ENCODE measurements around the gene PLXNA4. TPM values are rescaled to one million over a fixed set of nuclear protein-coding genes. Genes with fewer than 3 reads are reported as not detected.

Gene PLXNA4
- total RNA-seq, 1 donor from 2014 or later = 3.5 TPM

DNA sequence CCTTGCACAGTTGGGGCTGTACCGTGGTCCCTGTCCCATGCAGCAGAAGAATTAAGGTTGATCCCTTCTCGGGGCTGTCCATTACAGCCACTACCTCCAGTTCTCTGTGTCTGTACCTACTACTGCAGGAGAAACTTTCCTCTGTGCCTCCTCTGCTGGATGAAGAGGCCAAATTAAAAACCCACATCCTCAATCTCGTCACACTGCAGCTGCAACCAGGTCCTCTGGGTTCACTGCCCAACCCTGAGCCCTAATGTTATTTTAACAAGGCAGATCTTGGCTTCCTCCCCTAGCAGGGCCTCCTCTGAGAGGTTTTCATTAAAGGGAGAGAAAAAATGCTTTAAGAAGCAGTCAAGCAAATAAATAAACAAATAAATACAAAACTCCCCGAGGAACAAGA, 66.6 kb downstream of the PLXNA4 start:
- TF ChIP-seq, protein P1, sequence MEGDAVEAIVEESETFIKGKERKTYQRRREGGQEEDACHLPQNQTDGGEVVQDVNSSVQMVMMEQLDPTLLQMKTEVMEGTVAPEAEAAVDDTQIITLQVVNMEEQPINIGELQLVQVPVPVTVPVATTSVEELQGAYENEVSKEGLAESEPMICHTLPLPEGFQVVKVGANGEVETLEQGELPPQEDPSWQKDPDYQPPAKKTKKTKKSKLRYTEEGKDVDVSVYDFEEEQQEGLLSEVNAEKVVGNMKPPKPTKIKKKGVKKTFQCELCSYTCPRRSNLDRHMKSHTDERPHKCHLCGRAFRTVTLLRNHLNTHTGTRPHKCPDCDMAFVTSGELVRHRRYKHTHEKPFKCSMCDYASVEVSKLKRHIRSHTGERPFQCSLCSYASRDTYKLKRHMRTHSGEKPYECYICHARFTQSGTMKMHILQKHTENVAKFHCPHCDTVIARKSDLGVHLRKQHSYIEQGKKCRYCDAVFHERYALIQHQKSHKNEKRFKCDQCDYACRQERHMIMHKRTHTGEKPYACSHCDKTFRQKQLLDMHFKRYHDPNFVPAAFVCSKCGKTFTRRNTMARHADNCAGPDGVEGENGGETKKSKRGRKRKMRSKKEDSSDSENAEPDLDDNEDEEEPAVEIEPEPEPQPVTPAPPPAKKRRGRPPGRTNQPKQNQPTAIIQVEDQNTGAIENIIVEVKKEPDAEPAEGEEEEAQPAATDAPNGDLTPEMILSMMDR (IDR thresholded peaks at IDR 0.05; ENCODE audit: unreplicated experiment) = no peak
- Mint-ChIP-seq H3K9me3 (ENCODE audit: unreplicated experiment) (no peaks in the 10 kb centered on the region), H3K4me1 (ENCODE audit: unreplicated experiment) (peaks cover 8% of the 10 kb centered on the region), H3K27ac (ENCODE audit: unreplicated experiment) (no peak overlapping the region), H3K4me3 (ENCODE audit: unreplicated experiment) (no peak overlapping the region), H3K36me3 (ENCODE audit: low read depth, unreplicated experiment) (no peaks in the 10 kb centered on the region), H3K27me3 (ENCODE audit: unreplicated experiment) (peaks cover 2% of the 10 kb centered on the region)
- DNase-seq (ENCODE audit: low spot score) = no peak

DNA sequence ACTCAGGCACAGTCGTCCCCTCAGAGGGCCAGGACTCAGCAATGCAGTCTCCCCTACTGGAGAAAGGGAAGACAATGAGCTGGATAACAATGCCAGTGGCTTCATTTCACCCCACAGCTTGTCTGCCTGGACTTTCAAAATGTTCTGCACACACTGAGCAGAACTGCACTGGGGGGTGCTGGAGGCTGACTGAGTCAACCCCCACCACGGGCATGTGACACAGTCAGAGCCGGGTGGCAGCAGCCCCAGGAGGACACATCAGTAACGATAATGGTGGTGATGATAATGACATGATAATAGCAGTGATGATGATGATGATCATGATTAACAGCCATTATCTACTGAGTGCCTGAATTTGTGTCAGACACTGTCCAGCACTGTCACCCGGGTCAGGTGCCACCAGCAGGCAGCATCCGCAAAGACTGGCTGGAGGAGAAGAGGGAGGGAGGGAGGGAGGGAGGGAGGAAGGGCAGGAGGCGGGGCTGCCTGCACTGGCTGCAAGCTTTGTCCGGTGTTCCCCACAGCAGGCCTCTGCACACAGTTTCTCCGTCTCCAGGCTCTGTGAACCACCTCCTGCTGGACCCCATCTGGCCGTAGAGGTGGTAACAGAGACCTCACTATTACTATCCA, 67.4 kb downstream of the PLXNA4 start:
- no peak overlapping the region for H3K27ac Mint-ChIP-seq (ENCODE audit: unreplicated experiment)
- DNase-seq (ENCODE audit: low spot score) = no peak
- H3K36me3 Mint-ChIP-seq (ENCODE audit: low read depth, unreplicated experiment) = no peaks in the 10 kb centered on the region
- peaks cover 2% of the 10 kb centered on the region for H3K27me3 Mint-ChIP-seq (ENCODE audit: unreplicated experiment)
- H3K9me3 Mint-ChIP-seq (ENCODE audit: unreplicated experiment) = no peaks in the 10 kb centered on the region
- peaks cover 8% of the 10 kb centered on the region for H3K4me1 Mint-ChIP-seq (ENCODE audit: unreplicated experiment)
- no peak overlapping the region for H3K4me3 Mint-ChIP-seq (ENCODE audit: unreplicated experiment)
- TF ChIP-seq, protein P1 (IDR thresholded peaks at IDR 0.05; ENCODE audit: unreplicated experiment) = no peak

DNA sequence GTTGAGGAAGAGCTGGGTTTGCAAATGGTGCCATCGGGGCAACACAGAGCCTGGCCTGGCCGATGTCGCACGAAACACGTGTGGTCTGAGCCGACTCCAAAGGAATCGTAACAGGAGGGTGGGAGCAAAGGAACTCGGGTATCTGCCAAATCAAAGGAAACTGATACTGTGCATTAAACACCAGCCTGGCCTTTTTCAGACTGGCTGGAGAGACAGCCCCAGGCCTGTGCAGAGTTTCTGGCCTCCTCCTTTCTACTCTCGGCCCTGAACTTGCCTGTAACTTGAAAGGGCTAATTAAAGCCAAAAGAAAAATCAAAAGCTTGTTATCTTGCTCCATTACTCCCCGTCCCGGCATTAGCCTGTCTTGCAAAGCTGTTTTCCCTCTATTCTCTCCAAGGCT, 71.4 kb downstream of the PLXNA4 start:
- H3K9me3 Mint-ChIP-seq (ENCODE audit: unreplicated experiment) = no peaks in the 10 kb centered on the region
- peaks cover 2% of the 10 kb centered on the region for H3K27me3 Mint-ChIP-seq (ENCODE audit: unreplicated experiment)
- TF ChIP-seq, protein P1 (IDR thresholded peaks at IDR 0.05; ENCODE audit: unreplicated experiment) = no peak
- peaks cover 30% of the 10 kb centered on the region for H3K4me1 Mint-ChIP-seq (ENCODE audit: unreplicated experiment)
- no peak overlapping the region for H3K4me3 Mint-ChIP-seq (ENCODE audit: unreplicated experiment)
- no peak for DNase-seq (ENCODE audit: low spot score)
- H3K36me3 Mint-ChIP-seq (ENCODE audit: low read depth, unreplicated experiment) = no peaks in the 10 kb centered on the region
- no peak overlapping the region for H3K27ac Mint-ChIP-seq (ENCODE audit: unreplicated experiment)

DNA sequence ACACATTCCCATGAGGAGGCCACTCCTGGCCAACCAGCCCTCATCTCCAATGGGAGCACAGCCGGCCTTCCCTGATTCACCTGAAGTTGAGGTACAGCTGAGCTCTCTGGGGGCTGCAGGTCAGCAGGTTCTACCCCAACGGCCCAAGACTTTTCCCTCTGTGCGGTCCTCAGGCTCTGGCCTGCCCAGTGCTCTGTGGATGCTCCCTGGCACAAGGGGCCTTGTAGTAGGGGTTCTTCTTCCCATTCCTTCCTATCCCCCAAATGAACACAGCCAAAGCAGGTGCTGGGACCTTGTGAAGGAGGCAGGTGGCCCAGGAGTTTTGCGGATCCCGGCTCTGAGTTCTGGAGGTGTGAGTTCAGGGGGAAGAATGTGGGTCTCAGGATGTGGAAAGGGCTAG, 72.2 kb downstream of the PLXNA4 start:
- TF ChIP-seq, protein P1 (IDR thresholded peaks at IDR 0.05; ENCODE audit: unreplicated experiment) = no peak
- H3K27me3 Mint-ChIP-seq (ENCODE audit: unreplicated experiment) = peaks cover 2% of the 10 kb centered on the region
- DNase-seq (ENCODE audit: low spot score) = no peak
- no peak overlapping the region for H3K27ac Mint-ChIP-seq (ENCODE audit: unreplicated experiment)
- H3K4me1 Mint-ChIP-seq (ENCODE audit: unreplicated experiment) = peaks cover 27% of the 10 kb centered on the region
- H3K36me3 Mint-ChIP-seq (ENCODE audit: low read depth, unreplicated experiment) = no peaks in the 10 kb centered on the region
- H3K4me3 Mint-ChIP-seq (ENCODE audit: unreplicated experiment) = no peak overlapping the region
- H3K9me3 Mint-ChIP-seq (ENCODE audit: unreplicated experiment) = no peaks in the 10 kb centered on the region

DNA sequence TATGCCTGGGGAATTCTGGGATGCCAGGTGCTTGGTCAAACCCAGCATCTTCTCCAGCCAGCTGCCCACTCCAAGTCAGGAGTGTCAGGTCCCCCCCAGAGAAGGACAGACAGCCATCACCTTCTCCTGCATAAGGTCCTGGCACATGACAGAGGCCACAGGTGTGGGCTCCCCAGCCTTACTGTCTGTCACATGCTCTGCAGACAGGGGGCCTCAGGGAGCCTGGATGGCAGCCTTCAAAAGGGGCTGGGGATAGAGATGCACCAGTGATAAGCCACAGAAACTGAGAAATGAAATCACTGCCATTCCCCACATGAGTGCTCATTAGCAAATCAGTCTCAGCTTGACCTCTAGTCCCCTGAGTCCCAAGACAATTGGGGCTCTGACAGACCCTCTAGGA, 72.9 kb downstream of the PLXNA4 start:
- no peak for DNase-seq (ENCODE audit: low spot score)
- H3K4me1 Mint-ChIP-seq (ENCODE audit: unreplicated experiment) = peaks cover 27% of the 10 kb centered on the region
- TF ChIP-seq, protein P1 (IDR thresholded peaks at IDR 0.05; ENCODE audit: unreplicated experiment) = no peak
- no peaks in the 10 kb centered on the region for H3K36me3 Mint-ChIP-seq (ENCODE audit: low read depth, unreplicated experiment)
- H3K27me3 Mint-ChIP-seq (ENCODE audit: unreplicated experiment) = peaks cover 2% of the 10 kb centered on the region
- H3K4me3 Mint-ChIP-seq (ENCODE audit: unreplicated experiment) = no peak overlapping the region
- no peaks in the 10 kb centered on the region for H3K9me3 Mint-ChIP-seq (ENCODE audit: unreplicated experiment)
- no peak overlapping the region for H3K27ac Mint-ChIP-seq (ENCODE audit: unreplicated experiment)

All from endothelial cell (in vitro differentiated cells).